HuH-7 (cell line): ENCODE measurements around the gene GARIN5A.

Experiments
- DNase-seq: peaks from one replicate; pipeline ENCODE4 v3.0.0; 2011; ENCODE audit warnings: low spot score

The GARIN5A gene

GRCh38 chr19:50433201-50434180, 43.2 kb downstream of the GARIN5A start:
- no peak for DNase-seq

GRCh38 chr19:50432221-50433028, 44.2 kb downstream of the GARIN5A start, which contains the start of gene MYBPC2:
TSS of gene MYBPC2 (plus strand) at chr19:50432892. CDS start at chr19:50432954, 62 bp downstream.
- no peak for DNase-seq

GRCh38 chr19:50431343-50432220, 45.1 kb downstream of the GARIN5A start:
- peak; percentile 96 for DNase-seq

GRCh38 chr19:50430888-50431342, 45.7 kb downstream of the GARIN5A start:
- DNase-seq, result no peak

- DNase-seq, result no peak
These were observed 47.7 kb downstream of the GARIN5A start for GRCh38 chr19:50428772-50429463.

- DNase-seq, result no peak
These were observed 48.6 kb downstream of the GARIN5A start for GRCh38 chr19:50427997-50428425.

GRCh38 chr19:50427318-50427925, 49.2 kb downstream of the GARIN5A start:
- no peak for DNase-seq

GRCh38 chr19:50425581-50425980, 51.1 kb downstream of the GARIN5A start:
- no peak for DNase-seq

GRCh38 chr19:50423279-50424113, 53.2 kb downstream of the GARIN5A start:
- DNase-seq, result no peak

- DNase-seq, result no peak
These were observed 54.0 kb downstream of the GARIN5A start for GRCh38 chr19:50422397-50423278.

GRCh38 chr19:50420808-50421207, 55.8 kb downstream of the GARIN5A start:
- DNase-seq, result no peak

GRCh38 chr19:50420127-50420526, 56.5 kb downstream of the GARIN5A start:
- DNase-seq, result no peak

- DNase-seq, result no peak
These were observed 57.0 kb downstream of the GARIN5A start for GRCh38 chr19:50419580-50420035.

GRCh38 chr19:50419022-50419579, 57.5 kb downstream of the GARIN5A start:
- DNase-seq, result no peak

GRCh38 chr19:50418176-50419021, 58.2 kb downstream of the GARIN5A start, which contains the start of gene SPIB:
TSS of gene SPIB (plus strand) at chr19:50418938. CDS start at chr19:50418963, 25 bp downstream.
- DNase-seq, result no peak

- no peak for DNase-seq
These were observed 59.3 kb downstream of the GARIN5A start for GRCh38 chr19:50417111-50418081.
